K562 treated with DMSO at 1 percent for 12 hours (cell line): ENCODE measurements around the gene PPP1R3C. TPM values are rescaled to one million over a fixed set of nuclear protein-coding genes. Genes with fewer than 3 reads are reported as not detected.

ENCODE experiments used
- total RNA-seq: library from RNA; unstranded; fragments of 300-600 nt; gene quantifications from 2 replicates; pipeline ENCODE4 v1.2.3, GENCODE V29; 2022; ENCODE audit not compliant: insufficient read depth

PPP1R3C gene
- 0.64 and 0.80 TPM in 2 replicates for total RNA-seq

DNA sequence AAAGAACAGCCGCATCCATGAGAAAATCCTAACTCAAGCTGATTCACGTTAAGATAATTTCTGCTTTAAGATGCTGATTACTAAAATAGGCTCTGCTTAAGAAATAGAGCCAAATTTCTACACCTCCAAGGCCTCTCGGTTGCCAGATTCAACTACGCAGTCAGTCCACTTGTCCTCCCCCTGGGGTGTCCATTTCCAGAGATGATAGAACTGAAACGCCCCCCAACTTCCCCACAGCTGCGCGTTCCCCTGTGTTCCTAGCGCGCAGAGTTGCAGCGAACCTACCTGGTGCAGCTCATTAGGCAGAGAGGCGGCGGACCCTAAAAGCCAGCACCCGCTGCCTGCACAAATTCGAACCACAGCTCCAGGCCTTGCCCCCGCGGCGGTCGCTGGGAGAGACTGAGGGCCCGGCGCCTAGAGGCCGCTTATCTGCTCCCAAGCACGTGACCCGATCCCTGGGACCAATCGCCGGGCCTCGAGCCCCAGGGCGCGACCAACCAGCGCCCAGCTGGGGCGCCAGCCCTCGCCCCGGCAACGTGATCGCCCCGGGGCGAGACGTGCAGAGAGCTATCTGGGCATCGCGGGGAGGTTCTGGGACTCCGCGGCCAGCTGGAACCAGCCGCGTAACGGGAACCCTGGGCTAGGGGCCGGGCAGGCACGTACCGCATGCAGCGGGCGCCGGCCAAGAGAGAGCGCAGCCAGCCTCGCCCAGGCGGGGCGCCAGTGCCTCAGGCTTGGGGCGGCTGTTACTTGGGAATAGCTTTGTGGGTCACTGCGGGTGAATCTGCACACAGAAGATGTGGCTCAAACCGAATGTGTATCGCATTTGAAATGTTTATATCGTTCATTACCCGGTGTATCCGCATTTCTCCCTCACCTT, at the start of gene PPP1R3C:
Gene PPP1R3C, minus strand, starts transcription at position 401 of the 880 bp plus-strand sequence. Its CDS starts 102 bp downstream, at position 299.

Other genes with a start within 250 kb of the PPP1R3C start
- gene HECTD2, start 222.7 kb downstream of the PPP1R3C start, total RNA-seq = 0.47 and 3.5 TPM in 2 replicates
- gene TNKS2, start 165.4 kb upstream of the PPP1R3C start, total RNA-seq = 4.6 and 18.0 TPM in 2 replicates